PC-9 (cell line): ENCODE results near the gene UBL4B.

Experiments used
- CTCF ChIP-seq: fragments of 200-600 bp; sonication (generic); conservative IDR thresholded peaks from 2 replicates; pipeline ENCODE4 v1.6.1; 2017; ENCODE audit warnings: mixed run types, antibody characterized with exemption, mild to moderate bottlenecking, moderate library complexity
- EZH2 ChIP-seq: fragments of 200-600 bp; sonication (generic); IDR thresholded peaks from 2 replicates; pipeline ENCODE4 v1.8.0; 2017; ENCODE audit warnings: antibody characterized with exemption, low read depth

- no peak for TF ChIP-seq EZH2
- no peak for TF ChIP-seq CTCF
These were observed 47.5 kb upstream of the UBL4B start for GRCh38 chr1:110064576-110065337.
